Erythroblast (primary cell): ENCODE measurements around the gene GABRG2.

Experiments
- GATA1 ChIP-seq: IDR thresholded peaks from 2 replicates; pipeline ENCODE4 v1.6.1; 2011; ENCODE audit warnings: low read depth, mild to moderate bottlenecking, control low read depth, low read length, moderate library complexity
- POLR2A ChIP-seq: IDR thresholded peaks from 2 replicates; pipeline ENCODE4 v1.6.1; 2011; ENCODE audit warnings: mild to moderate bottlenecking, low read length

DNA sequence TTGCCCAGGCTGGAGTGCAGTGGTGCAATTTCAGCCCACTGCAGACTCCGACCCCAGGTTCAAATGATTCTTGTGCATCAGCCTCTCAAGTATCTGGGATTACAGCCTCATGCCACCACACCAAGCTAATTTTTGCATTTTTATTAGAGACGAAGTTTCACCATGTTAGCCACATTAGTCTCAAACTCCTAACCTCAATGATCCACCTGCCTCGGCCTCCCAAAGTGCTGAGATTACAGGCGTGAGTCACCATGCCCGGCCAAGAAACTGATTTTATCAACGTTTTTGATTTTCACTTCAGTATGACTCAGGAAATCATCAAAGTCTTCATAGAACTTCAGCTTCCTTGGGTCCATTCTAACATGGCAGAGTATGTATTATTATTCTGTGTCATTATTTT lies 125.4 kb downstream of the GABRG2 start:
- no peak for TF ChIP-seq POLR2A
- TF ChIP-seq GATA1, result no peak
